Activated CD8-positive, alpha-beta T cell treated with anti-CD3 and anti-CD28 coated beads for 36 hours (primary cell): ENCODE results near the gene RAB3IP. TPM values are rescaled to one million over a fixed set of nuclear protein-coding genes. Genes with fewer than 3 reads are reported as not detected.

Experiments
- ATAC-seq: fragments of 200-7000 bp; cut with Tn5 transposase; one replicate; pipeline ENCODE4 v1.10.0; 2021; ENCODE audit warnings: mild to moderate bottlenecking, moderate library complexity
- CTCF ChIA-PET: fragments of 350-600 bp; sonication (Branson Sonifier 250); formaldehyde crosslinking; loops from one replicate; lab custom pipeline; 2021; ENCODE audit warnings: antibody characterized with exemption; lab: Charles Lee
- POLR2A ChIA-PET: fragments of 350-600 bp; sonication (Branson Sonifier 250); formaldehyde crosslinking; loops from one replicate; lab custom pipeline; 2021; ENCODE audit warnings: antibody characterized with exemption; lab: Charles Lee
- DNase-seq: peaks from one replicate; pipeline ENCODE4 v3.0.0-alpha.2; 2020
- H3K27ac Mint-ChIP-seq: one replicate; pipeline ENCODE4 v1.8.0; 2021; ENCODE audit warnings: mild to moderate bottlenecking, mixed read lengths
- H3K27me3 Mint-ChIP-seq: one replicate; pipeline ENCODE4 v1.8.0; 2021; ENCODE audit warnings: mixed read lengths
- H3K36me3 Mint-ChIP-seq: one replicate; pipeline ENCODE4 v1.8.0; 2021; ENCODE audit warnings: low read depth, mixed read lengths
- H3K4me1 Mint-ChIP-seq: one replicate; pipeline ENCODE4 v1.8.0; 2021; ENCODE audit warnings: low read depth, mixed read lengths
- H3K4me3 Mint-ChIP-seq: one replicate; pipeline ENCODE4 v1.8.0; 2021; ENCODE audit warnings: mild to moderate bottlenecking, moderate library complexity, mixed read lengths
- H3K9me3 Mint-ChIP-seq: one replicate; pipeline ENCODE4 v1.8.0; 2021; ENCODE audit warnings: mixed read lengths
- intact Hi-C: fragments of 100-400 bp; cut with micrococcal nuclease; formaldehyde crosslinking; loops from one replicate; pipeline ENCODE4 v1.10.0; 2022
- total RNA-seq, 2 experiments: library from RNA; stranded (reverse); gene quantifications; one replicate each; pipeline ENCODE4 v1.2.3, GENCODE V29; 2021
- TF ChIP-seq, protein P1 (sequence below): fragments of 200-600 bp; IDR thresholded peaks from one replicate; pipeline ENCODE4 v1.8.0; 2022; ENCODE audit warnings: antibody characterized with exemption, mild to moderate bottlenecking

The RAB3IP gene
- total RNA-seq, 2 experiments from 2014 or later = 31.4 to 37.2 TPM

DNA sequence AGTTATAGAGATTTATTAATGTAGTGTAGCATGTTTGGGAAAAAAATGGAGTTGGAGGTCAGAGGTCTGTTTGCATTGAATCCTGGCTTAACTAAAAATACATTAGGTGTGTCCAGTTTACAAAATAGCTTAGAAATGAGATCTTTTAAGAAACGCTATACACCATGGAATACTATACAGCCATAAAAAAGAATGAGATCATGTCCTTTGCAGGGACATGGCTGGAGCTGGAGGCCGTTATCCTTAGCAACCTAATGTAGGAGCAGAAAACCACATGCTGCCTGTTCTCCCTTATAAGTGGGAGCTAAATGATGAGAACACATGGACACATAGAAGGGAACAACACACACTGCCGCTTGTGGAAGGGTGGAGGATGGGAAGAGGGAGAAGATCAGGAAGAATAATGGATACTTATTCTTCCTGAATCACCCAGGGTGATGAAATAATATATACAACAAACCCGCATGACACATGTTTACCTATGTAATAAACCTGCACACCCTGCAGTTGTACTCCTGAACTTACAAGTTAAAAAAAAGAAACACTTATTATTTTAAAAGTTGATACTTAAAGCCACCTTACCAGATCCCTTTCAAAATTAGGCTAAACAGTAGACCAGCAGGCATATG lies 72.3 kb downstream of the RAB3IP start:
- TF ChIP-seq, protein P1, sequence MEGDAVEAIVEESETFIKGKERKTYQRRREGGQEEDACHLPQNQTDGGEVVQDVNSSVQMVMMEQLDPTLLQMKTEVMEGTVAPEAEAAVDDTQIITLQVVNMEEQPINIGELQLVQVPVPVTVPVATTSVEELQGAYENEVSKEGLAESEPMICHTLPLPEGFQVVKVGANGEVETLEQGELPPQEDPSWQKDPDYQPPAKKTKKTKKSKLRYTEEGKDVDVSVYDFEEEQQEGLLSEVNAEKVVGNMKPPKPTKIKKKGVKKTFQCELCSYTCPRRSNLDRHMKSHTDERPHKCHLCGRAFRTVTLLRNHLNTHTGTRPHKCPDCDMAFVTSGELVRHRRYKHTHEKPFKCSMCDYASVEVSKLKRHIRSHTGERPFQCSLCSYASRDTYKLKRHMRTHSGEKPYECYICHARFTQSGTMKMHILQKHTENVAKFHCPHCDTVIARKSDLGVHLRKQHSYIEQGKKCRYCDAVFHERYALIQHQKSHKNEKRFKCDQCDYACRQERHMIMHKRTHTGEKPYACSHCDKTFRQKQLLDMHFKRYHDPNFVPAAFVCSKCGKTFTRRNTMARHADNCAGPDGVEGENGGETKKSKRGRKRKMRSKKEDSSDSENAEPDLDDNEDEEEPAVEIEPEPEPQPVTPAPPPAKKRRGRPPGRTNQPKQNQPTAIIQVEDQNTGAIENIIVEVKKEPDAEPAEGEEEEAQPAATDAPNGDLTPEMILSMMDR = no peak
- Mint-ChIP-seq H3K27me3 (no peaks in the 10 kb centered on the region), H3K36me3 (peaks cover 43% of the 10 kb centered on the region), H3K4me1 (no peaks in the 10 kb centered on the region), H3K4me3 (no peak overlapping the region), H3K27ac (no peak overlapping the region), H3K9me3 (peaks cover 11% of the 10 kb centered on the region)
- intact Hi-C loops = no loop called here
- ChIA-PET CTCF (no interaction called here), POLR2A (no interaction called here)
- DNase-seq = no peak
- no peak for ATAC-seq

DNA sequence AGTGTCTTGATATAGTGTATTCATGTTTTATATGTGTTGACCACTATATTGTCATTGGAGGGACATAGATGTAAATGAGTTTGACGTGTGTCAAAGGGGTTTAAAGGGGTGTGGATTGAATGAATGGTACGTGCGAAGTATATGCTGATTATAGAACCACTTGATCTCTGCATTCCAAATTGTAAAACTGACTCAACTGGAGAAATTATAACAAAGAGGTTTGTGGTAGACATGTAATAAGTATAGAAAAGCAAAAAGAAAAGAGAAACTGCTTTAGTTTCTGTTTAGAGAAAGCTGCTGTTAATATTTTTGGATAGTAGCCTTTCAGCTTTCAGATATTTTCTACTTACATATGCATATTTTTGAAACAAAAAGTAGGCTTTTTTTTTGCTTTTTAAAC lies 77.4 kb downstream of the RAB3IP start:
- ATAC-seq (no peak), DNase-seq (no peak)
- no peak overlapping the region for H3K27ac Mint-ChIP-seq
- H3K27me3 Mint-ChIP-seq = no peaks in the 10 kb centered on the region
- H3K4me3 Mint-ChIP-seq = no peak overlapping the region
- no peaks in the 10 kb centered on the region for H3K4me1 Mint-ChIP-seq
- POLR2A ChIA-PET = no interaction called here
- H3K9me3 Mint-ChIP-seq = no peaks in the 10 kb centered on the region
- CTCF ChIA-PET = no interaction called here
- intact Hi-C loops = no loop called here
- TF ChIP-seq, protein P1 = no peak
- peaks cover 12% of the 10 kb centered on the region for H3K36me3 Mint-ChIP-seq

DNA sequence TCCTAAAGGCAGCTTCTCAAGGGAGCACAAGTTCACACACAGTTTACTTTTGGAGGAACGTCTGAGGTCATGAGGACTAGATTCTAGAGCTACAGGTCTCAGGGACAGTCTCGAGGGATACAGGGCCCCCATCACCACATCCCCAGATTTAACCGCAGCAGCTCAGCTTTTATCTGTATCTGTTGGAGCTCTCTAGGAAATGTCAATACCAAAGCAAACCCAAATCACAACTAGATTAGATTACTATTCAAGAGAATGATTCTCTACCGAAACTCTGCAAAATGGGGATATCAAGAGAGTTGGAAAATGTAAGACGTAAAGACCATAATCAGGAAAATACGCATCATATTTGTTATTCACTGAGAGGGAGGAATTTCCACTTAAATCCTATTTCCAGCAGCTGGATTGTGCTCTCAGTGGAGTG lies 82.4 kb downstream of the RAB3IP start:
- POLR2A ChIA-PET = interaction anchor here (0.8 kb wide), 1 partner anchor 9 kb away, joined by 3 read pairs; no protein-coding TSS in a partner anchor
- CTCF ChIA-PET = no interaction called here
- no peaks in the 10 kb centered on the region for H3K4me1 Mint-ChIP-seq
- H3K27ac Mint-ChIP-seq = no peak overlapping the region
- intact Hi-C loops = no loop called here
- H3K27me3 Mint-ChIP-seq = peaks cover 2% of the 10 kb centered on the region
- no peaks in the 10 kb centered on the region for H3K9me3 Mint-ChIP-seq
- TF ChIP-seq, protein P1 = no peak
- ATAC-seq (no peak), DNase-seq (no peak)
- H3K4me3 Mint-ChIP-seq = no peak overlapping the region
- H3K36me3 Mint-ChIP-seq = peaks cover 4% of the 10 kb centered on the region

DNA sequence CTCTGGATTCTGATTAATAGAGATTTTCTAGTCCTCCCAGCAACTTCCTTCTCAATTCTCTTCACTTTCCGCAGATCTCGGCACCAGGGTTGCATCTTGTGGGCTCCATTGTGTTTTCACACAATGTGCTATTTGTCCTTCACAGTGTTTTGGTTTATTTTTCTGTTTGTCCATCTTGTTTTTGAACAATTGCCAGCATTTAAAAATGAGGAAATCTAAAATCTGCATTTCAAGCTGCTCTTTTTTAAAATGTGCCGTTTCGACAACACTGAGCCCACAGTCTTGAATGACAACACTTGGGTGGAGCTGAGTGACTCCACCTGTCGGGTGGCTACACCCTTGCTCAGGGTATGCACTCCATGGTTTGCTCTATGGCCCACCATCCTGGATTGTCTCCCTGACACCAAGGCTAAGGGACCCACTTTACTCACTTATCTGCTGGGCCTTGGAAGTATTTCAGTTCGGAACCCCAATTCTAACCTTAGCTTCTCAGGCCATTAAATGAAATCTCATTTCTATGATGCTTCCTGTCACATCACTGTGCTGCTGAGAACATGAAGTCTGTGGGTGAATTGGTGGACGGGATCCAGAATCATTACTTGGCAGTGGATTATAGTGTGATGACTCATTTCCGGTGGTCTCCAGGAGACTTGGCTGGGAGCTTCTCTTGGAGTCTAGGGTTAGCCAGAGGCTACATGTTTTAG lies 82.9 kb downstream of the RAB3IP start:
- Mint-ChIP-seq H3K27me3 (peaks cover 2% of the 10 kb centered on the region), H3K4me3 (no peak overlapping the region), H3K4me1 (no peaks in the 10 kb centered on the region), H3K36me3 (peaks cover under 1% of the 10 kb centered on the region), H3K9me3 (no peaks in the 10 kb centered on the region), H3K27ac (no peak overlapping the region)
- POLR2A ChIA-PET = no interaction called here
- no peak for ATAC-seq
- TF ChIP-seq, protein P1 = no peak
- CTCF ChIA-PET = no interaction called here
- no peak for DNase-seq
- intact Hi-C loops = no loop called here

DNA sequence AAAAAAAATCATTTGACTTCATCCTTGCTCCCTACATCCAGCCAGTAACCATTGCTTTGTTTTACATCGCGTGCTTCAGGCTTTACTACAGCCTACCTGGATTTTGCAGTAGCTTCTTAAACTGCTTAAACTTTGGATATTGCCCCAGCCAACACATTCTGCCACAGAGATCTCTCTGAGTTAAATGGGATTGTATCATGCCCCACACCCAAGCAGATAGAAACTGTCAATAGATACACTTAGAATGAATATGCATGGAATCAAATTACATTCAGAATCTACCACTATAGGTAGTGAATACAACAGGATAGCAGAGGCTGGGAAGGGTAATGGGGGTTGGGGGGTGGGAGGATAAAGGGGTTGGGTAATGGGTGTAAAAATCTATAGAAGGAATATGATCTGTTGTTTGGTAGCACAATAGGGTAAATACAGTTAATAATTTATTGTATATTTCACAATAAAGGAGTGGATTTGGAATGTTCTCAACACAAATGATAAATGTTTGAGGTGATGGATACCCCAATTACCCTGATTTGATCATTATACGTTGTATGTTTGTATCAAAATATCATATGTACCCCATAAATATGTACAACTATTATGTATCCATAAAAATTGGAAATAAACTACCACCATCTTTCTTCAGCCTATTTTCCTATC lies 83.7 kb downstream of the RAB3IP start:
- no peak overlapping the region for H3K27ac Mint-ChIP-seq
- DNase-seq (no peak), ATAC-seq (no peak)
- ChIA-PET POLR2A (no interaction called here), CTCF (no interaction called here)
- no peaks in the 10 kb centered on the region for H3K9me3 Mint-ChIP-seq
- peaks cover 5% of the 10 kb centered on the region for H3K27me3 Mint-ChIP-seq
- TF ChIP-seq, protein P1 = no peak
- no peak overlapping the region for H3K4me3 Mint-ChIP-seq
- intact Hi-C loops = no loop called here
- no peaks in the 10 kb centered on the region for H3K4me1 Mint-ChIP-seq
- no peaks in the 10 kb centered on the region for H3K36me3 Mint-ChIP-seq
